NOMO-1 treated with DMSO at 0.1 percent for 48 hours (cell line): ENCODE measurements around the gene SLAMF9.
"Not testable (repeated sequence)": the region's sequence is repeated elsewhere in the genome, so short reads cannot be mapped to it uniquely, and the experiment has no call there.

Source experiments
- DNase-seq: peaks from one replicate; lab custom pipeline; 2025; ENCODE audit not compliant: unreplicated experiment; lab: John Stamatoyannopoulos, UW

SLAMF9 gene

DNA sequence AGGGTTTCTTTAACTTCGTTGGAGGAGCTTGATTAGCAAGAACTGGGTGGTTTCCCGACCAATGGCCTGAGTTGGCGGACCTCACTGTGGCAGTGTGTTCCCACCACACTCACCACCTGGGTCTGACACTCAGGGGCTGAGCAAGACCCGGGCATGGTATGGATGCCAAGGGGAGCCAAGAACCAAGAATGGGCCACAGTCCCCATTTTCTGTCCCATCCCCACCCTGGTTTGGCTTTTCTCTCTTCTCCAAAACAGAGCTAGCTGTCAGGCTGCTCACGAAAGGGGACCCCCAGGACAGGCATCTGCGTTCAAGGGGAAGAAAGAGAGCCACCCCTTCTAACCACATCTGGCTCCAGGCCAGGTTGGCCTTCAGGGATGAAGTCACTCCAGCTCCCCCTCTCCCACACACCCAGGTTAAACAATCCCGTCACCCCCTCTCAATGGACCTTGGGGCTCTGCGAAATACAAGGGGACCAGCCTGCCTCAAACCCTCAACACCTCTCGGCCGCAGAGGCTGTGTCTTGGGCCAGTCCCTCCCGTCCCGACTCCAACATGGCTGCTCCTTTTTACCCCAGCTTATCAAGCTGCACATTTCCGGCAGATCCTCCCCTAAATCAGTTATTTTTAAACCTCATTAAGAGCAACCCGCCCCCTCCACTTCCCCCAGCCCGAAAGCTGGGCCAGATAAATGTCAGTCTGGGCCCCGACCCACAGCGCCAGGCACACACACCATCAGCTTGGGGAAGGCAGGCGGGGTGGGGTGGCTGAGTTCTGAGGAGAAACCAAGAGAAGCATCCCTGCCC is 32.1 kb downstream of the SLAMF9 start:
- DNase-seq, result no peak

DNA sequence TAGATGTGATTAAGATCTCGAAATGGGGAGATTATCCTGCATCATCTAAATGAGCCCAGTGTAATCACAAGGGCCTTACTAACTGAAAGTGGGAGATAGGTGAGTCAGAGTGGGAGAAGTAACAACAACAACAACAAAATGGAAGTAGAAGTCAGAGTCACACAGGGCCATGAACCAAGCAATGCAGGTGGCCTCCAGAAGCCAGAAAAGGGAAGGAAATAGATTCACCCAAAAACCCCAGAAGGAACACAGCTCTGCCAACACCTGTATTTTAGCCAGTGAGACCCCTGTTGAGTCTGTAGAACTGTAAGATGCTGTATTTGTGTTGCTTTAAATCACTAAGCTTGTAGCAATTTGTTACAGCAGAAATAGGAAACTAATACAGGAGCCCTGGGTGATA is 32.8 kb downstream of the SLAMF9 start:
- no peak for DNase-seq

DNA sequence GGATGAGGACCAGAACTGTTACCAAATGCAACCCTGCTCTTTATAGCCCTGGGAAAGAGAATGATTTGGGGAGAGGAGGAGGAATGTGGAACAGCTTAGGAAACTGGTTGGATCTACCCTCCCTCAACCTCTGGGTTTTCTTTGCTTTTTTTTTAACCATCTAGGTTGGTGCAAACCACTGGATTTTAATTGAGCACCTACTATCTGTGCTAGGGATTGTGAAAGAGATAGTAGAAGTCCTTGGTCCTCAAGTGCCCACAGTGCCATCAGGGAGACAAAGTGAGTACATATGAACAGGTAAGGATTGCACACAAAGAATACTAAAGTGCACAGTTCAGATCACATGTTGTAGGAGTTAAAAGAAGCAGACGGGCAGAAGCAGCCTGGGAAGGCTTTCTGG is 33.4 kb downstream of the SLAMF9 start:
- DNase-seq, result no peak

DNA sequence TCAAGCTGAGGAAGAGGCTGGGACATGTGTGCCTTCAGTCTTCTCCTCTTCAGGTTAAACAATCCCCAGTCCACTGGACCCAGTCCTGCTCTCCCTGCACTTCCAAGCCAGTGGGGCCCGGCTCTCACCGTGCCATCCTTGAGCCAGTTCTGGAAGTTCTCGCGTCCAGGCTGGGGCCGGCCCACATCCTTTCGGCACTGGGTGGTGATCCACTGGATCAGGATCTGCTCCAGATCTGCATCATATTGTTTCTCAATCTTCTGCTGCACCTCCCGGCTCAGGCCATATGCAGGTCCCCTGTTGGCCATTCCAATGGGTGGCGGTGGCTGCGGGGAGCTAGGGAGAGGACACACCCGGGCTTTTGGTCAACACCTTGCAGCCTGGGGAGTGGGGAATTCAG is 33.8 kb downstream of the SLAMF9 start:
- DNase-seq, result no peak

DNA sequence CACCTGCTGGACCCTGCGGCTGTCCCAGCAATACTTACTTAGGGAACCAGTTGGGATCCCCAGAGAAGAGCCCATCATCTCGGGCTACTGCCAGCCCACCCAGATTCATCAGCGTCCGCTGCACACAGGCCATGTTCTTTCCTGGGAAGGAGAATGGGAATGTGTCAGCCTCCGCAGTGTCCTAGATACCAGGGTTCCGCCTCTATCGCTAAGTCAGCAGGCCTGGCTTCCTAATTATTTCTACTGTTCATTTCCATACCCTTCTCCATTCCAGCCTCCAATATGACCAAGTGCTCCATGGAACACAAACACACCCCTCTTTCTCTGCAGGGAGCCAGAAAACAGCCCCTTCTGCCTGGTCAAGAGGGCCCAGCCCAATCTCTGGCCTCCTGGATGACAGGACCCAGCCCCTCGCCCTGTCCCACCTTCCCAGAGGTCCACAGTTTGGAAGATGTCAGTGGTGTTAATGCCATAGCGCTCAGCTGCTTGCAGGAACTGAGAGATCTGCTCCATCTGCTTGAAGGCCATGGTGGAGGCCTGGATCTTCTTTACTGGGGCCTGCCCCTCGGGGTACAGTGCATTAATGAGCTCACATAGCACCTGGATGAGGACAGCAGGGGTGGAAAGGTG is 34.7 kb downstream of the SLAMF9 start:
- DNase-seq, result no peak

DNA sequence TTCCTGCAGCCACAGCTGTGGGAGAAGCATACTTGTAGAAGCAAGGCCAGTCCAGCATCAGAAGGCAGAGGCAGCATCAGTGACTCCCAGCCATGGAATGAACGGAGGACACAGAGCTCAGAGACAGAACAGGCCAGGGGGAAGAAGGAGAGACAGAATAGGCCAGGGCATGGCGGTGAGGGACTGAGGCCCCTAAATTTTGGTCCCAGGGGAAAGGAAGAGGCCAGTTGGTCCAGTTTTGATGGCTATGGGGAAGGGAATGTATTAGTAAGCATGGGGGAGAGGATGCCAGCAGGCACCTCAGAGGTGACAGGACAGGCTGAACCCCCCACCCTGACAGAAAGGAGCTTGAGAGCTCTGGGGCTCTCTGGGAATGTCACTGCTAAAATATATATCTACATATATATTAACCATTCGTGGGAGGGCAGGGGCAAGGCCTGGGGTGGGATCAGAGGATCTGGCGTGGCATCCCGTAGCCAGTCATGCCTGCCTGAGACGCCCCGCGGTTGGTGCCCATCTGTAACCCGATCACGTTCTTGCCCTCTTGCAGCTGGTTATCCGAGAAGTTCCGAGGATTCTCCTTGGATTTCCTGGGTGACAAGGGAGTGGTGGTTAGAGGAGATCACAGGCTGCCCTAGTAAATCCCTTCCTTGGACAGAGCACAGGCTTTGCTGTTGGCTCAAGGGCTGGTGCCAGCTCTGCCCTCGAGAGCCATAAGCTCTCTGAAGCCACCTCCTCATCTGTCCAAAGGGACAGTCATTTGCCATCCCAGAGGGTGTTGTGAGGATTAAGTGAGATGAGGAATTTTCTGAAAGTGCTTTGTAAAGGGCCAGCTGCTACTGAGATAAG is 35.5 kb downstream of the SLAMF9 start:
- no peak for DNase-seq

DNA sequence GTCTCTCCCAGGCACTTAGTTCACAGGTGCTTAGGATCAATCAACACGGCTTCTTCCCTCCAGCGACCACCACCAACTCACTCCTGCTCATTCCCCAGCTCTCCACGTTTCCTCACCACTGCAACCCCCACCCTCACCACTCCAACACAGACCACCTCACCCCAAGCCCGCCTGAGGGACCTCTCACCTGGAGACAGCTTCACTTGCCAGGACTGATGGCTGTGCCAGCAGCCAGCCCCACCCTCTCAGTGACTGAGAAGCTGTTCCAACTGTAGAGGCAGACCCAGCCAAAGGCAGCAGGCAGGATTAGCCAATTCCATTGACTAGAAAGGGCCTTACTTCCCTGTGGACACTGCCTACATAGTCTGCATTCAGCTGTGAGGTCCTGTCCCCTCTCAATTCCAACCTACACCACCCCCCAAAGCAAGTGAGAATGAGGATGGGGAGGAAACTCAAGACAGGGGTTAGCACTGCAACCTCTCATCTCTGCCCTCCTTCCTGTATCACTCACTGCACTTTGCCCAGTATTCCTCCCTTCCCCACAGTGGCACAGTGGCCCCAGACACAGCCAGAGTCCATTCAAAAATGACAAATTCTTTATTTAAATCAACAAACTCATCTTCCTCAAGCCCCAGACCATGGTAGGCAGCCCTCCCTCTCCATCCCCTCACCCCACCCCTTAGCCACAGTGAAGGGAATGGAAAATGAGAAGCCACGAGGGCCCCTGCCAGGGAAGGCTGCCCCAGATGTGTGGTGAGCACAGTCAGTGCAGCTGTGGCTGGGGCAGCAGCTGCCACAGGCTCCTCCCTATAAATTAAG is 36.3 kb downstream of the SLAMF9 start:
- no peak for DNase-seq

DNA sequence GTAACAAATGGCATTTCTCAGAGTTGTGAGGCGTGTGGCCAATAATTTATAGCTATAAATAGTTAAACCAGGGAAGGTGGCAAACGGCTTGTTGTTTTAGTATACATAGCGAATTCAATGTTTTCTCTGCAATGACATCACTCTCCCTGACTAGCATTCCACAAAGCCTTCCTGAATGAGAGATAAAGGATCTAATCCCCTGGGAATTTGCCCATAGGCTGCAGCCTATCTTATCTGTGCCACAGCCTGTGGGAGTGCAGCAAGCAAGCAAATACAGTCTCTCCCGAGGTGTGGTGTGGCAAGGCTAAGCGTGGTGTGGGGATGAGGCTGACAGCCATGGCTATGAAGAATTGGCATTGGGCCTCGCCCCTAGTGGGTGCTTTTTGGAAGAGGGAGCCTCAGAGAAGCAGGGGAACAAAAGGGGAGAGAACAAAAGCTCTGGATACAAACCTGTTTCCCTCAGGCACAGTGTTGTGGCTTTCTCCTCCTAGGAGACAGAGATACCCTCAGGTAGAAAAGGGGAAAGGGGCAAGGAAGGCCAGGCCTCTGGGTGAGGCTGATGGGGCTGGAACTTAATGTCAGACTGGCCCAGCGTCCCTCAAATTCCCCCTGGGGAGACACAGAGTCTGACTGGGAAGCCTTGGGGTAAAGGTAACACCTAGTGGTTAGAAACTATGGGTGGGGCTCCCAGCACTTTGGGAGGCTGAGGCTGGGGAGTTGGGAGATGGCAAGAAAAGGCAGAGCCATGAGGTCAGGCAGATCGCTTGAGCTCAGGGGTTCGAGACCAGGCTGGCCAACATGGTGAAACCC is 37.6 kb downstream of the SLAMF9 start:
- DNase-seq, result no peak

DNA sequence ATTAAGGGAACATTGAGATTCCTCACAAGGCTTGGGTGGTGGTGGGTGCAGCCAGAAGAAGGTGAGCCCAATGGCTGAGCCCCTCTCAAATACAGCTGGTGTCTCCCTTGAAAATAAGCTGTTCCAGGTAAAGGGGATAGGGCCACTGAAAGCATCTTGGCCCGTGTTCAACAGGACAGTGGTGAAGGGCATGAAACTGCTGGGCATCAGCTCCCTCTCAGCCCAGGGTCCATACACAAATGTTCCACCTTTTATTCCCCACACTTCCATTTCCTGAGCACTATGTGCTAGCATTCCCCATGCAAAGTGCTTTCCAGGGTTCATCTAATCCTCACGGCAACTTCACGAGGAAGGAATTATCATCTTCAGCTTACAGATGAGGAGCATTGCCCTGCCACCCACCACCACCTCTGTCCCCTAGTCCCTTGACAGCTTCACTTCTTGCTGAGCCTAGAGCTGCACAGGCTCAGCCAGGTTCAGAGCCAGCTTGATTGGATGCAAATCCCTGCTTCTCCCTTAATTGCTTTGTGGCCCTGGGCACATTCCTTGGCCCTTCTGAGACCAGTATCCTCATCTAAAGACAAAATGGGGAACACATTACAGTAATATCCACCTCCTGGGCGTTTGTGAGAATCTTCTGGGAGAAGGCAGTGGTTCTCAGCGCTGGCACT is 38.3 kb downstream of the SLAMF9 start:
- DNase-seq, result no peak

DNA sequence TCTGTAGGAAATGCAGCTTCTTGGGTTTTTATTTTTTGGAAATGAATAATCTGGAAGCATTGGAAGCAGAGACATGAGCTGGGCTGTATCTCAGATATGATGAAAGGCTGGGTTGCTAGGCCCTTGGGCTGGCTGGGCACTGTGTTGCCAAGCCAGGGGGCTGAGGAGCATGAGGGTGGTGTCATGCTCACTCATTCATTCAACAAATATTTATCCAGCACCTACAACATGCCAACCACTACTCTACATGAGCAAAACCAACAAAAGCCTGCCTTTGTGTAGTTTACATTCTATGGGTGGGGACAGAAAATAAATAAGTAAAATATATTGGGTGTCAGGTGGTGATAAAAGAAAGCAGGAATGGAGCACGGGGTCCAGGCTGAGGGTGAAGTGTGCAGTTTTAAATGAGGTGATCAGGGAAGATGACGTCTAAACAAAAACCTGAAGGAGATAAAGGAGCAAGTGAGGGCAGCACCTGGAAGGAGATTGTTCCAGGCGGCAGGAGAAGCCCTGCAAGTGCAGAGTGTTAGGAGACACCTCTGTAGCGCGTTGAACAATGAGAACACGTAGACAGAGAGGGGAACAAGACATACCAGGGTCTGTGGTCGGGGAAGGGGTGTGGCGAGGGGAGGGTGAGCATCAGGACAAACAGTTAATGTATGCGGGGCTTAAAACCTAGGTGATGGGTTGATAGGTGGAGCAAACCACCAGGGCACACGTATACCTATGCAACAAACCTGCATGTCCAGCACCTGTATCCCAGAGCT is 39.6 kb downstream of the SLAMF9 start:
- DNase-seq, result no peak

DNA sequence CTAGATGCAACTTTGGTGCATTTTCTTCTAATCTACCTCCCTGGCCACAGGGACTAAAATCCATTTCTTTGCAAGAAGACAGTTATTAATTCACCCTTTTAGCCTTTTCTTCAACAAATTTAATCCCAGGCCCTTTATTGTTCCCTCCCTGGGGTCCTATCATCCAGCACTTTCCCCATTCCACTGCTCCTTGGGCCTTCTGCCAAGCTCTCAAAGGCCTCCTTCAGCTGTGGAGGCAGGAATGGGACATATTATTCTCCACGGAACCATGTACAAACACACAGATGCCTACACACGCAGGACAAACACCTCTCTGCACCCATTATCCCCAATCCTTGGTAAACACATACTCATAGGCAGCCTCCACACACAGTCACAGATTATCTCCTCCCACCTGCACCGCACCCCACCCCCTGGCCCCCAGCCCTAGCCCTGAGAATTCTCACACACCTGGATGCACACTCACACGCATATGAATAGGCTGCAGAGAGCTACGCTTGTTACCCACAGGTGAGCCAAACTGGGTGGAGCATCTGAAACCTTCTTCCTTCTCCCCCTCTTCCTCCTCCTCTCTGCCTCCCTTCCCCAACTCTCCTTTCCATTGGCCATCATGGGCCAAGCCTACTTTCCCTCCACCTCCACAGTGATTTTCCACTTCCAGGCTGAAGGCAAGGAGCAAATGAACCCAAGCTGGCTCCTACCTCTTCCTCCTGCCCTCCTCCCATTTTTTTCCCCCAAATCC is 40.4 kb downstream of the SLAMF9 start:
- no peak for DNase-seq

DNA sequence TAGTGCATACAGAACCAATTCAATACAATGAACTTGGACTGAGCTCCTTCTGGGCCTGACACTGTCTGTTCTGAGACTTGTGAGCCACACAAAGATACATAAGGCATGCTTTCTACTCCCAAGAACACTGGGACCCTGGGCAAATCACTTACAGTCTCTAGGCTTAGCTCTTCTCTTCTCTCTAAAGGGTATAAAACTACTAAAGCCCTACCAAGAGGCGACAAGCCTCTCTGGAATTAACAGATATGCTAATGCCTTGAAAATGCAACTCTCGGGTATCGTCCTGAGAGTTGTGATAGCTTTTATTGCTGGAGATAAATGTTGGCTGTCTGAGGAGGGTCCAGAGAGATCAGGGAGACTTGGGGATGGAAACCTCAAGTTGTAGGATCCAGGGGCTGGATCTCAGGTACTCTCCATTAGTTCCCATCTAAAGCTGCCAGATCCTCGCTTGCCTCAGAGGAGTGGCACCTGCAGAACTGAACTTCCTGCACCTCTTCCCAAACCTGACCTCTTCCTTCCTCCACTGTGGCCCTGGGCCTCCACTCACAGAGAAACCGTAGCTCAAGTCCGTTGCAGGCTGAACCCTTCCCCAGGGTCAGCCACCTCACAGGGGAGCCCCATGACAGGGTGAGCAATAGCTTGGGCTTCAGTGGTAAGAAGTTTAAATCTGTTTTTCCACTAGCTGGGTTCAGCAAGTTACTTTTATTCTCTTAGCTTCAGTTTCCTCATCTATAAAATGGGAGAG is 42.5 kb downstream of the SLAMF9 start:
- DNase-seq, result no peak

DNA sequence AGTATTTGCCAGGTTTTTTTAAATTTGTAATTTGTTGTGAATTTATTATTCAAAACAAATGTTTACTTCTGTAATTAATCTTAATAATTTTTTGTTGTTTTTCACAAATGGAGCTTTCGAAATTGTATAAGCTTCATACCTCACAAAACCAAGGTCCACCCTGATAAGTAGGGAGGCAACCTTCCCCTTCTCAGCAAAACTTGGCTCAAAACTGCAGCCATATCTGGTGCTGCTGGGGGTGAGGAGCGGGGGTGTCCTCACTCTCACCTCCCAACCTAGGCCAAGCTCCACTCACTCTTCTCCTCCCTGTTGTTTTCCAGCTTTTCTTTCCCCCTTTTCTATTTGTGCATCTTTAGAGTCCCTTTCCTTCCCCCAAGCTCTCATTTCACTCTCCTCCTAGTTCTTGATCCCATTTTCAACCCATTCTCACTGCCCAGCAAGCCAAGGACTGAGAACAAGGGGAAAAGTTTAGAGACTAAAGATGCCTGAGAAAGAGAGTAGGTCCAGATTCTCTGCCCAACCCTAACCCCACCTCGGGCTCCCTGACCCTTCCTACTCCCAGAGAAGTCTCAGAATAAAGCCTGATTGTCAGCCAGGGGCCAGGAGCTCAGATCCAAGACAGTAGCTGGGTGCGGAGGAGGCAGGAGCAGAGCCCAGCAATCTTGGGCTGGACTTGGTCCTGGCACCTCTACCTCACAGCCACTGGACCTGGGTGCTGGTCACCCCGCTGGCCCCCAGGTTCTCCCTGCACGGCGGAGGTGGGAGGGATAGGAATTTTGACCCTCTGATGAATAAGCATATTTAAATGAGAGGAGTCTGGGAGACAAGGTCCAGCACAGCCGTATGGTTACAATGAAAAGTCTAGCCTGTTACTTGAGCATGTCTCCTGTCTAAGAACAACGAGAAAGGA is 45.8 kb downstream of the SLAMF9 start:
- DNase-seq, result no peak

DNA sequence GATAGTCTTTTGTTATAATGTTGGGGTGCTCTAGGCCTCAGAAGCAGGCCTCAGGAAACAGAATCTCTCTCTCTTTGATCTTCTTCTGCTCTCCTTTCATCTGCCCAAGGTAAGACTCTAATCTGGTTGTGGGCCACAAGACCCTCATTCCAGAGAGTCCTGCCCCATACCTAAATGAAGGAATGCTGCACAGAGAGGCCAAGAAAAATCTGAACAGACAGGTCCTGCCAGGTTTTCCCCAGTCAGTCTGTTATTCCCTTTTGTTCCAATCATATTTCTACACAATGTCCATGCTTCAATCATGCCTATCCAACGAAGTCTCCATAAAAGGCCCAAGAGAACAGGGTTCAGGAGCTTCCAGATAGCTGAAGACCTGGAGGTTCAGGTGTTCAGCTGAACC is 47.1 kb downstream of the SLAMF9 start:
- no peak for DNase-seq

DNA sequence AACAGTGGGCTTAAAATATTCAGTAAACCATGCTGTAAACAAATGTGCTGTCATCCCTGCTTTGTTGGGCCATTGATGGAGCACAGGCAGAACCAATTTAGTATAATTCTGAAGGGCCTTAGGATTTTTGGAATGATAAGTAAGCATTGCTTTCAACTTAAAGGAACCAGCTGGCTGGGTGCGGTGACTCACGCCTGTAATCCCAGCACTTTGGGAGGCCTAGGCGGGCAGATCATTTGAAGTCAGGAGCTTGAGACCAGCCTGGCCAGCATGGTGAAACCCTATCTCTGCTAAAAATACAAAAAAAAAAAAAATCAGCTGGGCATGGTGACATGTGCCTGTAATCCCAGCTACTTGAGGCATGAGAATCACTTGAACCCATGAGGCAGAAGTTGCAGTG is 50.0 kb downstream of the SLAMF9 start:
- DNase-seq, result not testable (repeated sequence)

DNA sequence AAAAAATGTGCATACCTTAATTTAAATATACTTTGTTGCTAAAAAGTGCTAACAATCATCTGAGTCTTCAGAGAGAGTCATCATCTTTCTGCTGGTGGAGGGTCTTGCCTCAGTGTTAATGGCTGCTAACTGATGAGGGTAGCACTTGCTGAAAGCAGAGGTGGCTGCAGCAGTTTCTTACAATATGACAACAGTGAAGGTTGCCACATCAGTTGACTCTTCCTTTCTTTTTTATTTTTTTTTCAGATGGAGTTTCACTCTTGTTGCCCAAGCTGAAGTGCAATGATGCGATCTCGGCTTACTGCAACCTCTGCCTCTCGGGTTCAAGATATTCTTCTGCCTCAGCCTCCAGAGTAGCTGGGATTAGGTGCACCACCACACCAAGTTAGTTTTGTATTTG is 51.5 kb downstream of the SLAMF9 start:
- peak; percentile 41 for DNase-seq
